Measurements from ENCODE around the gene DPYSL4.

DNA sequence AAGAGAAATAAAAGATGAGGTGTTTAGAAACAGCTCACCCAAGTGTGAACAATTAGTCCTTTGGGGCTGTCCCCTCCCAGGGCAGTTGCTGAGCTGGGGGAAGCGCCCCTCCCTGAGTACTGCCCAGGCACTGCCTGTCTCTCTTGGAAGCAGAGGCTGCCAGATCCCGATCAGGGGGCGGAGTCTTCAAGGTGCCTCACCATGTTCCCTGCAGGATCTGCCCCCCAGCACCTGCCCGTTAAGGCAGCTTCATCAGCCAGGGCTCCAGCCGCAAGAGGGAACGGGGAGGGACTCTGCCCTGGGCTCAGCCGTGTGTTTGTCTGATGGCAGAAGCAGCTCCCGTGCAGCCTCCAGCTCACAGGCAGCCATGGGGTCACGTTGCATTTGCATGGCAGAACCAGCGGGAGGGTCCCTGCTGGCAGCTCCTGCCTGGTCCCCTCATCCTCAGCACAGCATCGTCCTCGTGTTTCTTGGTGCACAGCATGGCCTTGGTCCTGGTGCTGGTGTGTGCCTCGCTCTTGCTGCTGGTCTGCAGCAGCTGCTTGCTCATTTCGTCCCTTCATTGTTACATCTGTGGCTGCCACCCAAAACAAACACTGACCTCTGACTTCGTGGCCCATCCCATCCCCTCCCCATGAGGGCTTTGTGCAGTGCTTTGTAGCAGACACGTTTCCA lies 10.7 kb upstream of the DPYSL4 start:
- no peak for TF ChIP-seq EZH2 (IDR thresholded peaks at IDR 0.05; ENCODE audit: insufficient read depth, poor library complexity, severe bottlenecking)
- TF ChIP-seq EZH2phosphoT487 (IDR thresholded peaks at IDR 0.05; ENCODE audit: insufficient read depth, low read depth), result no peak

Data from GM23248 (cell line).